ENCODE data around the gene EPHA5.

GRCh38 chr4:65667506-65668041 lies 2.7 kb downstream of the EPHA5 start:
- no peak for TF ChIP-seq CTCF (IDR thresholded peaks at IDR 0.05; ENCODE audit: borderline replicate concordance, extremely low read depth, low read length, poor library complexity, severe bottlenecking)
- TF ChIP-seq EZH2 (IDR thresholded peaks at IDR 0.05; ENCODE audit: borderline replicate concordance, low read depth, low read length, severe bottlenecking), result no peak

Measured in DND-41 (cell line).